ENCODE data around the gene TCIRG1. TPM values are rescaled to one million over a fixed set of nuclear protein-coding genes. Genes with fewer than 3 reads are reported as not detected.
A peak's percentile ranks its signal among the peaks of the same experiment; 100 is the strongest.

The TCIRG1 gene
- total RNA-seq, 2 experiments from 2014 or later = 199 to 201 TPM

DNA sequence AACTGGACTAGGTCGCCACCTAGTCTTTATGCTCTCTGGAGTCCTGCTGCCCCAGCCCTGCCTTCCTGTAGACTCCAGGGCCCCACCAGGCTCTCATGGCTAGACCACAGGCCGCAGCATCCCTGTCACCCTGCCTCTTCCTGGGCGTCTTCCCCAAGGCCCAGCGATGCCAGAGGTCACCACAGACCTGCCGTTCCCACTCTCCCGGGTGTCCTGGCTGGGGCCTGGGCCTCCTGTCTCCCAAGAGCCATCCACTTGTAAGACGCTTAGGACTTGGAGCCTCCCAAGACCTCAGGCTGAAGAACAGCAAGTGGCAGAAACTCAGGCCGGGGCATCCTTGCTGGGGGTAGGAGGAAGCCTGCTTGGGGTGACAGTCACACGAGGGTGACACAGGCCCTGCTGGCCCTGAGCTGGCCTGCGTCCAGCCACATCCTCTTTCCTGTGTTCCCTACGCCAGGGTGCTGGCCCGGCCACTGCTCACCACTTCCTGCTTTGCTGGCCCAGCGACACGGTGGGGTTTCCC is 2.0 kb upstream of the TCIRG1 start:
- Histone ChIP-seq H3K4me3 (ENCODE audit: low read depth, low read length, poor library complexity, severe bottlenecking) (no peak overlapping the region), H3K9me3 (ENCODE audit: low read length) (no peaks in the 10 kb centered on the region), H3K4me1 (ENCODE audit: insufficient read depth, low read length, poor library complexity, severe bottlenecking) (peaks cover 31% of the 10 kb centered on the region), H4K20me1 (ENCODE audit: insufficient read depth, low read length) (no peaks in the 10 kb centered on the region), H3K79me2 (ENCODE audit: insufficient read depth, low read depth, low read length) (peaks cover 22% of the 10 kb centered on the region; the same call in 1 of the 2 replicates), H3K9me2 (ENCODE audit: insufficient read depth, low read length) (no peaks in the 10 kb centered on the region), H2AFZ (ENCODE audit: low read length) (no peak overlapping the region), H3K4me2 (ENCODE audit: low read length) (no peak overlapping the region), H3K36me3 (ENCODE audit: insufficient read depth, low read length) (peaks cover 30% of the 10 kb centered on the region), H3K27ac (ENCODE audit: low read depth, low read length, poor library complexity, severe bottlenecking) (no peak overlapping the region)
- intact Hi-C loops (cut with micrococcal nuclease; ENCODE audit: unreplicated experiment) = no loop called here
- ChIA-PET POLR2A (no interaction called here), CTCF (ENCODE audit: unreplicated experiment) (no interaction called here)
- no TSS peak for BruUV-seq (replicated peaks)
- DNase-seq (ENCODE audit: low spot score) = no peak
- TF ChIP-seq CTCF (conservative IDR thresholded peaks at IDR 0.05; ENCODE audit: low read length) (no peak), EZH2phosphoT487 (IDR thresholded peaks at IDR 0.05; ENCODE audit: borderline replicate concordance, low read depth, low read length) (no peak)

- no peak overlapping the region for H2AFZ ChIP-seq (ENCODE audit: low read length)
- H3K4me2 ChIP-seq (ENCODE audit: low read length) = peak overlapping the region; percentile 97
- peaks cover 30% of the 10 kb centered on the region for H3K4me1 ChIP-seq (ENCODE audit: insufficient read depth, low read length, poor library complexity, severe bottlenecking)
- H4K20me1 ChIP-seq (ENCODE audit: insufficient read depth, low read length) = no peaks in the 10 kb centered on the region
- H3K79me2 ChIP-seq (ENCODE audit: insufficient read depth, low read depth, low read length) = peaks cover 21% of the 10 kb centered on the region; the same call in 1 of the 2 replicates
- peak overlapping the region; percentile 79 for H3K27ac ChIP-seq (ENCODE audit: low read depth, low read length, poor library complexity, severe bottlenecking)
- no peaks in the 10 kb centered on the region for H3K9me3 ChIP-seq (ENCODE audit: low read length)
- BruUV-seq (replicated peaks) = no TSS peak
- H3K4me3 ChIP-seq (ENCODE audit: low read depth, low read length, poor library complexity, severe bottlenecking) = no peak overlapping the region
- ChIA-PET CTCF (ENCODE audit: unreplicated experiment) (no interaction called here), POLR2A (interaction anchor here (1.1 kb wide), 1 partner anchor 230 kb away, joined by 3 read pairs; no protein-coding TSS in a partner anchor)
- TF ChIP-seq CTCF (conservative IDR thresholded peaks at IDR 0.05; ENCODE audit: low read length) = no peak
- no peak for TF ChIP-seq EZH2phosphoT487 (IDR thresholded peaks at IDR 0.05; ENCODE audit: borderline replicate concordance, low read depth, low read length)
- no peak for DNase-seq (ENCODE audit: low spot score)
- peaks cover 36% of the 10 kb centered on the region for H3K36me3 ChIP-seq (ENCODE audit: insufficient read depth, low read length)
- H3K9me2 ChIP-seq (ENCODE audit: insufficient read depth, low read length) = no peaks in the 10 kb centered on the region
- intact Hi-C loops (cut with micrococcal nuclease; ENCODE audit: unreplicated experiment) = loop anchor here (2.0 kb wide), 1 partner anchor 83 kb away; the partner anchor contains the start of gene CHKA
These were observed 1.2 kb upstream of the TCIRG1 start for GRCh38 chr11:68037411-68038225.

Measured in OCI-LY7 (cell line).